Activated naive CD8-positive, alpha-beta T cell treated with anti-CD3 and anti-CD28 coated beads, Interleukin-2, amount 50 U/mL, for 24 hours (primary cell): ENCODE data around the gene PLVAP.

Experiments used
- ATAC-seq: fragments of 150-1000 bp; cut with Tn5 transposase; one replicate; pipeline ENCODE4 v1.10.0; 2021
- DNase-seq: peaks from one replicate; pipeline ENCODE4 v3.0.0; 2021
- H3K27ac Mint-ChIP-seq: one replicate; pipeline ENCODE4 v1.8.0; 2021; ENCODE audit warnings: mild to moderate bottlenecking, mixed read lengths
- H3K27me3 Mint-ChIP-seq: one replicate; pipeline ENCODE4 v1.8.0; 2021; ENCODE audit warnings: mixed read lengths
- H3K36me3 Mint-ChIP-seq: one replicate; pipeline ENCODE4 v1.8.0; 2021; ENCODE audit warnings: low read depth, mixed read lengths
- H3K4me1 Mint-ChIP-seq: one replicate; pipeline ENCODE4 v1.8.0; 2021; ENCODE audit warnings: mixed read lengths
- H3K4me3 Mint-ChIP-seq: one replicate; pipeline ENCODE4 v1.8.0; 2021; ENCODE audit warnings: mild to moderate bottlenecking, moderate library complexity, mixed read lengths
- H3K9me3 Mint-ChIP-seq: one replicate; pipeline ENCODE4 v1.8.0; 2021; ENCODE audit warnings: mixed read lengths

PLVAP gene, protein sequence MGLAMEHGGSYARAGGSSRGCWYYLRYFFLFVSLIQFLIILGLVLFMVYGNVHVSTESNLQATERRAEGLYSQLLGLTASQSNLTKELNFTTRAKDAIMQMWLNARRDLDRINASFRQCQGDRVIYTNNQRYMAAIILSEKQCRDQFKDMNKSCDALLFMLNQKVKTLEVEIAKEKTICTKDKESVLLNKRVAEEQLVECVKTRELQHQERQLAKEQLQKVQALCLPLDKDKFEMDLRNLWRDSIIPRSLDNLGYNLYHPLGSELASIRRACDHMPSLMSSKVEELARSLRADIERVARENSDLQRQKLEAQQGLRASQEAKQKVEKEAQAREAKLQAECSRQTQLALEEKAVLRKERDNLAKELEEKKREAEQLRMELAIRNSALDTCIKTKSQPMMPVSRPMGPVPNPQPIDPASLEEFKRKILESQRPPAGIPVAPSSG

DNA sequence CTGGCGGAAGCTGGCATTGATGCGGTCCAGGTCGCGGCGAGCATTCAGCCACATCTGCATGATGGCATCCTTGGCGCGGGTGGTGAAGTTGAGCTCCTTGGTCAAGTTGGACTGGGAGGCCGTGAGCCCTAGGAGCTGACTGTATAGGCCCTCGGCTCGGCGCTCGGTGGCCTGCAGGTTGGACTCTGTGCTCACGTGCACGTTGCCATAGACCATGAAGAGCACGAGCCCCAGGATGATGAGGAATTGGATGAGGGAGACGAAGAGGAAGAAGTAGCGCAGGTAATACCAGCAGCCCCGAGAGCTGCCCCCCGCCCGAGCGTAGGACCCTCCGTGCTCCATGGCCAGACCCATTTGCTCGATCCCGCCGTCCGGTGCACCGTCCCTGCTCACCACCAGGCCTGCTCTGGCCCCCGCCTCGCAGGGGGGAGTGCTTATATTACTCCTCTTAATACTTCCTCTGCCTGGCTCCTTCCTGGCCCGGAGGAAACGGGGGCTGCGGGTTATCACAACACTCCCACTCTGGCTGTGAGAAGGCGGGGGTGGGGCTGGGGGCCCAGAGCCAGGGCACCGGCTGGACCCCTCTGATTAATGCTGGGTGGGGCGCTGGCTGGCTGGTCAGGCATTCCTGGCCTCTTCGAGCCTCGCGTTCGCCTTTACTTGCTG, at the start of gene PLVAP:
TSS of gene PLVAP (minus strand) at position 408 of the 666 bp plus-strand sequence. CDS start at position 354, 54 bp downstream.
- Mint-ChIP-seq H3K27me3 (peaks cover 6% of the 10 kb centered on the region), H3K9me3 (no peaks in the 10 kb centered on the region), H3K27ac (no peak within 1 kb of the TSS), H3K4me3 (no peak within 1 kb of the TSS), H3K4me1 (peaks cover 2% of the 10 kb centered on the region), H3K36me3 (peaks cover 2% of the 10 kb centered on the region)
- no peak for ATAC-seq
- DNase-seq, result no peak

DNA sequence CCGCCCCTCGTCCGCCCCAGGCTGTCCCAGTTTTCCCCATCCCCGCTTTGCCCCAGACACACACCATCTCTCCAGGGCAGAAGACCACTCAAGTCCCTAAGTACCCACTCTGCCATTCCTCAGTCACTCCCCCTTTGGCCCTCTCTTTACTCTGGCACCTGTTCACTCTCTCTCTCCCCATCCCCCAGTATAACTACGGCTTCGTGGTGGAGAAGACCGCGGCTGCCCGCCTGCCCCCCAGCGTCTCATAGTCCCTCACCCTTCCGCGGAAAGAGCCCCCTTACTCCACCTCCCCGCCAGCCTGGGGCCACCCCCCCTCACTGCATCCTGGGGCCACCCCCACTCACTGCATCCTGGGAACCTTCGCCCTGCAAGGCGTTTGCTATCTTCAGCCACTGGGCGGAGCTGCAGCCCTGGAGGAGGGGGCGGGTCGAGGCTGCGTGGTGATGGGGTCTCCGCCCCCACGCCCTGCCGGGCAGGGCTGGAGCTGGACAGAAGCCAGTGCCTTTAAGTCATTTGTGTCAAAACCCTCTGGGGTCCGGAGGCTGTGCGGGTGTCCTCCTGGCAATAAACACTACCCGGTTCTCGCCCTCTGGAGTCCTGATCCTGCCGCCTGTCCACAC, 47.7 kb upstream of the PLVAP start:
- Mint-ChIP-seq H3K27me3 (no peaks in the 10 kb centered on the region), H3K4me1 (peaks cover 5% of the 10 kb centered on the region), H3K27ac (no peak overlapping the region), H3K36me3 (no peaks in the 10 kb centered on the region), H3K9me3 (no peaks in the 10 kb centered on the region), H3K4me3 (no peak overlapping the region)
- DNase-seq (peak; percentile 52), ATAC-seq (peak; percentile 35)

DNA sequence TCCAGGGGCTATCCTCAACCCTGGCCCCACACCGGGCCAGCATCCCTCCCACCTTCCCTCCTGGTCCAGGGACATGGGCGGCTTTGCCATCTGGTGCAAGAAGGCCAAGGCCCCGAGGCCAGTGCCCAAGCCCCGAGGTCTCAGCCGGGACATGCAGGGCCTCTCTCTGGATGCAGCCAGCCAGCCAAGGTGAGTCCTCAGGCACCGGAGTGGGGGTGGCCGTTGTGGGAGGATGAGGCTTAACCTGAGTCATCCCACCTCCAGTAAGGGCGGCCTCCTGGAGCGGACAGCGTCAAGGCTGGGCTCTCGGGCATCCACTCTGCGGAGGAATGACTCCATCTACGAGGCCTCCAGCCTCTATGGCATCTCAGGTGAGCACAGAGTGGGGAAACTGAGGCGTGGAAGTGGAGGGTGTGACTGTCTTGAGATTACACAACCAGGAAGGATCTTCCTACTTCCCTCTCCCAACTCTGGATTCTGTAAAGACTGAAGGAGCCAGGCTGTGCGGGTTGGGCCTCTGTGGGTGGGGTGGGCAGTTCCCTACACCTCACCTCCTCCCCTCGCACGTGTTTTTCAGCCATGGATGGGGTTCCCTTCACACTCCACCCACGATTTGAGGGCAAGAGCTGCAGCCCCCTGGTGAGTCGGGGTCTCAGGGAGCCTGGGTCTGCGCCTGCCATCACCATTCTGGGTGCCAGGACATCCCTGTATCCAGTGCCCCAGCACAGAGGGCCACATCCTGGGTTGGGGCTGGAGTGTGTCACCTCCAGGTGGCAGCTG, 46.5 kb upstream of the PLVAP start:
- H3K27ac Mint-ChIP-seq, result no peak overlapping the region
- no peaks in the 10 kb centered on the region for H3K9me3 Mint-ChIP-seq
- peaks cover 15% of the 10 kb centered on the region for H3K4me1 Mint-ChIP-seq
- DNase-seq (no peak), ATAC-seq (no peak)
- H3K4me3 Mint-ChIP-seq, result no peak overlapping the region
- no peaks in the 10 kb centered on the region for H3K36me3 Mint-ChIP-seq
- no peaks in the 10 kb centered on the region for H3K27me3 Mint-ChIP-seq

DNA sequence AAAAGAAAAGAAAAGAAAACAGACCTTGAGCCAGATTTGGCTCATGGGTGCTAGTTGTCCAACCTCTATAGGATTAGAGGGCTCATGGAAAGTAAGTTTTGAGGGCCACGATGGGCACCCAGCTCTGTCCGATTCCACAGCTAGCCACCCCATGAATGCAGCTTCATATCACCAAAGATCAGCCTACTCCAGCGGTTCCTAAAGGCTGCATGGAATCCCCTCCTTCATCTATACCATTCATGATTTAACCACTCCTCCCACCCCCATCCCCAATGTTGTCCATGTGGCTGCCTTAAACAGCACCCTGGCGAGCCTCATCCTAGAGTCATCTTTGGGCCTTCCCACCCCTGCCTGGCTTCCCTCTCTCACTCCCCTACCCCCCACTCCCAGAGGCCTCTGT, 44.8 kb upstream of the PLVAP start:
- Mint-ChIP-seq H3K9me3 (no peaks in the 10 kb centered on the region), H3K4me1 (peaks cover 16% of the 10 kb centered on the region), H3K36me3 (peaks cover under 1% of the 10 kb centered on the region), H3K4me3 (no peak overlapping the region), H3K27ac (no peak overlapping the region), H3K27me3 (no peaks in the 10 kb centered on the region)
- DNase-seq (no peak), ATAC-seq (no peak)

DNA sequence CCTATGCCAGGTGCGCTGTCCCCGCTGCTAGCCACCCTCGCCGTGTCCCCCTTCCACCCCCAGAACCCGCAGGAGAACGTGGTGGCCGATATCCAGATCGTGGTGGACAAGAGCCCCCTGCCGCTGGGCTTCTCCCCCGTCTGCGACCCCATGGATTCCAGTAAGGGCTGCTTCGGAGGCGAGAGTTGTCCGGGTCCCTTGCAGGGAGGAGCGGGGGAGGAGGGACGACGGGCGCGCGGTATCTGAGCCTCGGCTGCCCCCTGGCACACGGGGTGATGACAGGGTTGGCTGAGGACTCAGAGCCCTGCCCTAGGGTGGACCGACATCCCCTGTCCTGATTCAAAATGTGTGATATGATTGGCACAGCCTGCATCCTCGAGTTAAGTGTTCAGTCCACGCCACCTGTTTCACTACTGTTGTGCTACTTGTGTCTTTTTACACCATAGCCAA, 43.4 kb upstream of the PLVAP start:
- no peaks in the 10 kb centered on the region for H3K9me3 Mint-ChIP-seq
- H3K27ac Mint-ChIP-seq, result no peak overlapping the region
- peak; percentile 41 for ATAC-seq
- H3K4me3 Mint-ChIP-seq, result peak overlapping the region; percentile 88
- H3K36me3 Mint-ChIP-seq, result peaks cover 2% of the 10 kb centered on the region
- H3K4me1 Mint-ChIP-seq, result peaks cover 16% of the 10 kb centered on the region
- DNase-seq, result peak; percentile 48
- H3K27me3 Mint-ChIP-seq, result no peaks in the 10 kb centered on the region

DNA sequence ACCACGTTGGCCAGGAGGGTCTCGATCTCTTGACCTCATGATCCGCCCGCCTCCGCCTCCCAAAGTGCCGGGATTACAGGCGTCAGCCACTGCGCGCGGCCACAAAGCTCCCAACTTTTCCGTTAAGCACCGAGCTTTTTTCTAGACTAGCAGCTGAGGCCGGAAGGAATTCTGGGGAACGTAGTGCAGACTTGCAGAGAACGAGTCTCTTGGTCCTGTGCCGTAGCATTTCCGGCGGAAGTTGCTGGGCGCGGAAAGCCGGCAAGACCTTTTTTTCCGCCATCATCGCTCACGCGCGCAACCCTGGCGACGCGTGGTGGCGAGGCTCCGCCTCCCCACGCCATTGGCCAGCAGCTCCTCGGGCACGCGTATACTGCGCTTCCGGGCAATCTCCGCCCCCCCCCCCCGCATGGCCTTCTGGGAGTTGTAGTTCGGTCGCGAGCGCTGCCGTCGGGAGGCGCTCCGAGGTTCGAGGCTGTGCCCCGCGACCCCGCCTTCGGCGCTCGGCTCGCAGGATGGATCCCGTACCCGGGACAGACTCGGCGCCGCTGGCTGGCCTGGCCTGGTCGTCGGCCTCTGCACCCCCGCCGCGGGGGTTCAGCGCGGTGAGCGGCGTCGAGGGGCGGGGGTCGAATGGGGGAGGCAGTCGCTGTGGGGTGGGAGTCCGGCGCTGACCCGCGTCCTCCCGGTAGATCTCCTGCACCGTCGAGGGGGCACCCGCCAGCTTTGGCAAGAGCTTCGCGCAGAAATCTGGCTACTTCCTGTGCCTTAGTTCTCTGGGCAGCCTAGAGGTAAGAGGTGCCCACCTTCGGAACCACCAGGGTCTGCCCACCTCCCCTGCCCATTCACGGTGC, 42.7 kb upstream of the PLVAP start, which contains the start of gene MVB12A:
TSS of gene MVB12A (plus strand) at position 427 of the 854 bp plus-strand sequence. CDS start at position 516, 89 bp downstream.
- peak within 1 kb of the TSS; percentile 88 for H3K4me3 Mint-ChIP-seq

DNA sequence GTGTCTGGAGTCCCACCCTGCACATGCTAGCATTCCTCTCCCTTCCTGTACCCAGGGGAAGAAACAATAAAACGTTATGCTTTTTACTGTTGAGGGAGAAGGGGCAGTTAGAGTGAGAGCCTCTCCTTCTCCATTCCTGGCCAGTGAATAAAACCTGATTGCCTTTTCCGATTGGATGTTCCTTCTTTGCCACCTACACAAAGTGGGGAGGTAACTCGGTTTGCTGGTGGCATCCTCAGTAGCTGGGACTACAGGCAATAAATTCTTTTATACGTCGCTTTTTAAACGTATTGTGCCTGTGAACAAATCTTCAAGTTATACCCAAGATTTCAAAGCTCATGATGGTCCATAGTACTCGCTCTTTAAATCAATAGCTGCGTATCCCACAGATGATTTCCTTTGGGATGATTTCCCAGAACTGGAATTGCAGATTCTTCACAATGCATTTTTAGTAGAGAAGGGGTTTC, 42.0 kb upstream of the PLVAP start:
- Mint-ChIP-seq H3K4me1 (peaks cover 16% of the 10 kb centered on the region), H3K4me3 (peak overlapping the region; percentile 88), H3K9me3 (no peaks in the 10 kb centered on the region), H3K36me3 (peaks cover 4% of the 10 kb centered on the region), H3K27me3 (no peaks in the 10 kb centered on the region), H3K27ac (peak overlapping the region; percentile 91)
- ATAC-seq, result no peak
- DNase-seq, result no peak

More for the DNA sequence above, 42.7 kb upstream of the PLVAP start, which contains the start of gene MVB12A:
- Mint-ChIP-seq H3K27ac (peak within 1 kb of the TSS; percentile 91), H3K27me3 (no peaks in the 10 kb centered on the region), H3K9me3 (no peaks in the 10 kb centered on the region), H3K36me3 (peaks cover 2% of the 10 kb centered on the region), H3K4me1 (peaks cover 16% of the 10 kb centered on the region)
- ATAC-seq, result peak; percentile 96
- DNase-seq, result peak; percentile 96

DNA sequence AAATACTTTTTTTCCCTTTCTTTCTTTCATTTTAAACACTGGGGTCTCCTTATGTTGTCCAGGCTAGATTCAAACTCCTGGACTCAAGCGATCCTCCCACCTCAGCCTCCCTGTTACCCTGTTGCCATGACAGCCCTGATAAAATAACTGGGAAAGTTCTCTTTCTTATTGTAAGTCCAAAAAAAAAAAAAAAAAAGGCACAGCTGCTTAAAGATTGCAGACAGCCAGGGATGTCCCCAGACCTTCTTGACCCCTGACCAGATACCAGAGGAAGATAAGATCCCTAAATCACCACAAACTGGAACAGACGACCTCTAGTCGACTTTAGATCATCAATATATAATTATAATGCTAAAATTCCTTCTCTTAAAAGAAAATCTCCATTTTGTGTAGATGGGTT, 41.6 kb upstream of the PLVAP start:
- peaks cover 16% of the 10 kb centered on the region for H3K4me1 Mint-ChIP-seq
- DNase-seq, result no peak
- peak overlapping the region; percentile 88 for H3K4me3 Mint-ChIP-seq
- no peaks in the 10 kb centered on the region for H3K27me3 Mint-ChIP-seq
- H3K9me3 Mint-ChIP-seq, result no peaks in the 10 kb centered on the region
- ATAC-seq, result no peak
- peaks cover 4% of the 10 kb centered on the region for H3K36me3 Mint-ChIP-seq
- peak overlapping the region; percentile 91 for H3K27ac Mint-ChIP-seq

DNA sequence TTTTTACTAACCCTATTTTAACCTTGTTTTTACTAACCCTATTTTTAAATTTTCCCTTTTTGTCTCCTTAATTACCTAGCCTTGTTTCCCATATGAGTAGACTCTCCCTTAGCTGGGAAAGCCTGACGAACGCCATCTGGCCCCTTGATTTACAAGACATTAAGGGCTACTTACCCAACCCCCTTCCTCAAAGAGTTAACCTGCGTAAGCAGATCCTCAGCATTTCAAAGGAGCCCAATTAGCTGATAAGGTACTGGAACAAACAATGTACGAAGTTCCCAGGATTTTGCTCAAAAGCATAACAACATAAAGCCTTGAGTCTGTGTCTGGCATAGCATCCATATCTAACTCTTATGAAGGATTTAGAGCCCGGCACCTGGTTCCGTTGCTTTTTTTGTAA, 38.0 kb upstream of the PLVAP start:
- DNase-seq, result no peak
- Mint-ChIP-seq H3K4me1 (peaks cover 18% of the 10 kb centered on the region), H3K36me3 (peaks cover 4% of the 10 kb centered on the region), H3K27ac (no peak overlapping the region), H3K27me3 (no peaks in the 10 kb centered on the region), H3K4me3 (no peak overlapping the region), H3K9me3 (no peaks in the 10 kb centered on the region)
- ATAC-seq, result no peak

DNA sequence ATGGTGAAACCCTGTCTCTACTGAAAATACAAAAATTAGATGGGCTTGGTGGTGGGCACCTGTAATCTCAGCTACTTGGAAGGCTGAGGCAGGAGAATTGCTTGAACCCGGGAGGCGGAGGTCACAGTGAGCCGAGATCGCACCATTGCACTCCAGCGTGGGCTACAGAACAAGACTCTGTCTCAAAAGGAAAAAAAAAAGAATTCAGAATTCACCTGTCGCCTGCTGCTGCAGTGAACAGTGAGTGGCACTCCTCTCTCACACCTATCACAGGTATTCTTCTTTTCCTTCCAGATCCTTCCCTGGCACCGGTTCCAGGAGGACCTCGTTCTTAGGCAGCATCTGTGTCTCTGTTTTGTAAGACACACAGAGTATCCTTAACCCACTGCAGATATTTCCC, 37.0 kb upstream of the PLVAP start:
- no peak overlapping the region for H3K4me3 Mint-ChIP-seq
- H3K27ac Mint-ChIP-seq, result no peak overlapping the region
- no peaks in the 10 kb centered on the region for H3K27me3 Mint-ChIP-seq
- H3K9me3 Mint-ChIP-seq, result no peaks in the 10 kb centered on the region
- peaks cover 4% of the 10 kb centered on the region for H3K36me3 Mint-ChIP-seq
- ATAC-seq (no peak), DNase-seq (no peak)
- peaks cover 12% of the 10 kb centered on the region for H3K4me1 Mint-ChIP-seq

DNA sequence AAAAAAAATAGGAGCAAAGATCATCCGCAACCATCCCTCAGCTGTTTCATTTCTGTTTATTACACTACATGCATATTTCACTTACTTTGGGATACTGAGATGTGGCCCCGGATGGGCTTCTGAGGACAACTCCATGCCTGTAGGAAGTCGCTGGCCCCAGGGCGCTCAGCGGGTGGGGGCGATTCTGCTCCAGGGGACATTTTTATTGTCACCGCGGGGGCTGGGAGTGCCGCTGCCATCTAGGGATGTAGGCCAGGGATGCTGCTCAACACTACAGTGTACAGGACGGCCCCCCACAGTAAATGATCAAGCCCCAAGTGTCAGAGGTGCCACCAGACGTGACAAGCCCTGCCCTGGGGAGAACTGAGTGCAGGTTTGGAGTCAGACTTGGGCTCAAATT, 34.7 kb upstream of the PLVAP start:
- H3K27me3 Mint-ChIP-seq, result no peaks in the 10 kb centered on the region
- peak overlapping the region; percentile 15 for H3K27ac Mint-ChIP-seq
- H3K36me3 Mint-ChIP-seq, result peaks cover 2% of the 10 kb centered on the region

DNA sequence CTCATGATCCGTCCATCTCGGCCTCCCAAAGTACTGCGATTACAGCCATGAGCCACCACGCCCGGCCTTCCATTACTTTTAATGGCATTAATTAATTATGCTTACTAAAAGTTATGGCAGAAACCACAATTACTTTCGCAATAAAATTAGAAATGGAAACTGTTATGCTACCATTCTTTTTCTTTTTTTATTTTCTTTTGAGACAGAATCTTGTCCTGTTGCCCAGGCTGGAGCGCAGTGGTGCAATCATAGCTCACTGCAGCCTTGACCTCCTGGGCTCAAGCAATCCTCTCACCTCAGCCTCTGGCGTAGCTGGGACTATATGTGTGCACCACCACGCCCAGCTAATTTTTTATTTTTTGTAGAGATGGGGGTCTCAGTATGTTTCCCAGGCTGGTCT, 32.8 kb upstream of the PLVAP start:
- peaks cover 33% of the 10 kb centered on the region for H3K4me1 Mint-ChIP-seq
- no peak overlapping the region for H3K27ac Mint-ChIP-seq
- no peaks in the 10 kb centered on the region for H3K27me3 Mint-ChIP-seq
- H3K4me3 Mint-ChIP-seq, result no peak overlapping the region
- no peaks in the 10 kb centered on the region for H3K9me3 Mint-ChIP-seq
- H3K36me3 Mint-ChIP-seq, result peaks cover 2% of the 10 kb centered on the region
- ATAC-seq (no peak), DNase-seq (no peak)

More for the DNA sequence above, 34.7 kb upstream of the PLVAP start:
- Mint-ChIP-seq H3K4me1 (peaks cover 18% of the 10 kb centered on the region), H3K4me3 (no peak overlapping the region), H3K9me3 (no peaks in the 10 kb centered on the region)
- no peak for DNase-seq
- no peak for ATAC-seq

DNA sequence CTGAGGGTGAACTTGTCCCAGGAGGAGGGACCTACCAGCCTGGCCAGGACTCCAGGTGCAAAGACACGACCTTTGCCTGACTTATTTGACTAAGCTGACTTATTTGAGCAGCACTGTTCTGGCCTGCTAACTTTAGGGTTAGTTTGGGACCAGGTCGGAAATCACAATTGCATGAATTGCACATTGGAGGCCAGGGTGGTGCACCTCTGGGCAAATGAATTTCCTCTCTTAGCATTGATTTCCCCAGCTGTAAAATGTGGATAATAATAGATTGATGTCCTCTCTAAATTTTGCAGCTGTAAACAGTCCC, 29.7 kb upstream of the PLVAP start:
- Mint-ChIP-seq H3K4me1 (peaks cover 40% of the 10 kb centered on the region), H3K27me3 (no peaks in the 10 kb centered on the region), H3K36me3 (peaks cover 9% of the 10 kb centered on the region), H3K4me3 (peak overlapping the region; percentile 81), H3K27ac (peak overlapping the region; percentile 85), H3K9me3 (no peaks in the 10 kb centered on the region)
- DNase-seq (peak; percentile 16), ATAC-seq (no peak)
